NCI-H2171 treated with DMSO at 0.1 percent for 48 hours (cell line): ENCODE results near the gene NUDT16L1.
A peak's percentile ranks its signal among the peaks of the same experiment; 100 is the strongest.

ENCODE experiments used
- DNase-seq: peaks from one replicate; lab custom pipeline; 2025; lab: John Stamatoyannopoulos, UW

Gene NUDT16L1

DNA sequence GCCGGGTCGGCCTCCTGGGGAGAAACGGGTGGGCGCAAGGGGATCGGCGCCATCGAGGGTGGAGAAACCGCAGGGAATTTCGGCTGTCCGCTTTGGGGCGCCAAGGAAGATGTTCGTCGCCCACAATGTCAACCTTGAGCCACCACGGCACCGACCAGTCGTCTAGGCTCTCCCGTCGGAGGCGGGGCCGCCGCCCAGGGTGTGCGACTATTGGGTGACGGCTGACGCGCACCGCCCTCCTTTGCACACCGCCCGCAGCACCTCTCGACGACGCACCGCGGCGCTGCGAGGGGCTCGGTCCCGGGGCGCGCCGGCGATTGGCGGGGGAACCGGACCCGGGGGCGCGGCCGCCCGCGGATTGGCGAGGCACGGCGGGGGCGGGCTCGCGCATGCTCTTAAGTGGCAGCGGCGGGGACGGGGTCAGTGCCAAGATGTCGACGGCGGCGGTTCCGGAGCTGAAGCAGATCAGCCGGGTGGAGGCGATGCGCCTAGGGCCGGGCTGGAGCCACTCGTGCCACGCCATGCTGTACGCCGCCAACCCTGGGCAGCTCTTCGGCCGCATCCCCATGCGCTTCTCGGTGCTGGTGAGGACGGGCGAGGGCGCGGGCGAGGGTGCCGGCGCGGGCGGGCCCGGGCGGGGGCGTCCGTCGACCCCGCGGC is at the start of gene NUDT16L1:
TSS of gene NUDT16L1 (plus strand) at position 267 of the 660 bp plus-strand sequence. CDS start at position 432, 165 bp downstream.
- peak; percentile 92 for DNase-seq

DNA sequence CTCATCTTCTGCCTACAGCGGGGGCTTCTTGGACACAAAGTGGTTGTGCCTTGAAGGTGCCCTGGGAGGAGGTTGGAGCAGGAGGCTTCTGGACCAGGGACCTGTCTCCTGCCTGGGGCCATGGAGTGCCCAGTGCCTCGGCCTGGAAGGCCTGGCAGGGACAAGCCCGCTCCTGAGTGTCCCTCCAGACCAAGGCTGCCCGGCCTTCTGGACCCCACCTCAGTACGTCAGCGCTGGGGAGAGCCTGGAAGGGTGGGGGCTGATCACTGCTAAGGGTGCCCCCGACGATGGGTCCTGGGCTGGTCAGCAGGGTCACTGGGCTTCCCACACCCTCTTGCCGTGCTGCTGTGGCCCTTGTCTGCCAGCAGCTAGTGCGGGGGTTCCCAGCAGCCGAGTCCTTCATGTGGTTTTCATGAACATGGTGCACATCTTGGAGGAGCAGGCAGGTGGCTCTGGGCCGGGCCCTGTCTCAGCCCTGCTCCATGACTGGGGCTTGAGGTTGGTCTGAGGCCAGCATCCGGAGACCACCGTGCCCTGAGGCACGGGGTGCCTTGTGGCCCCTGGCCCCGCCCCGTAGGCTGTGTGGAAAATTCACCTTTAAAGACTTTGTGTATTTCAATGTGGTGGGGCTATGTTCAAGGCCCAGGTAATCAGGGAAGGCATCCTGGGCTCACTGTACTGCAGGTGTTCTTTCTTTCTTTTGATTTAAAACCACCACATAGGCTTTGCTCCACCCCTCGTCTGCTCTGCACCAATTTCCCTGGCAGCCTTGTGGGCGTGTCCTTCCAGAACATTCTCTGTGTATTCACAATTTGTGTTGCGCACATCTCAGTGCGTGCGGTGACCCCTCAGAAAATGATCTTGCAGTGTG is 46.4 kb upstream of the NUDT16L1 start:
- DNase-seq = no peak

DNA sequence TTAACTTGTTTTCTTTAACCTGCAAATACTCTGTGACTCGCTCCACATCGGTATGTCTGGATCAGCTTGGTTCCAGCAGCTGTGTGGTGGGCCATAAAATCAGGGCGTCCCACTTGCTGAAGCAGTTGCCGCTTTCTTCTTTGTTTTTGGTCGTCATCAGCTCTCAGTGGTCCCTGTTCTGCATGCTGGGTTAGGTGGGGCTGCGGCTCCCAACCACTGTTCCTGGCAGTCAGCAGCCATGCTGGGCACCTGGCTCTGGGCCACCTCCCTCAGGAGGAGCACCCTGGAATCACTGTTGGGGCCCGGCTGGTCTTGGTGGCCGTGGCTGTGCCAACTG is 45.8 kb upstream of the NUDT16L1 start:
- DNase-seq = no peak

DNA sequence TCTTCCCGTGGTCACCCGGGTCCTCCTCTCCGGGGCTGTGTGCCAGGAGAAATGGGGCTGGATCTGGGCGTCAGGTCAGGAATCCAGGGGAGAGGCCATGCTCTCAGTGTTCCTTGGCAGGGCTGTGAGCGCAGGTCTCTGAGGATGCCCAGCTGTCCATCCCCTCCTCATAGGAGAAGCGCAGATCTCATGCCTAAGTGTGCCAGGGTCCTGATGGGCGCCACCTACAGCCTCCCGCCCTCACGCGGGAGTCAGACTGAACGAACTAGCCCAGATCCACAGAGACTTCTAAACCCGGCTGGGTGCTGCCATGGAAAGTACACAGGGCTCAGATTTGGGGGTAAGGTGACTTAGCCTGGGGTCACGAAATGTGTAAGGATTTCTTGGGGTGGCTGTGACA is 44.4 kb upstream of the NUDT16L1 start:
- no peak for DNase-seq

DNA sequence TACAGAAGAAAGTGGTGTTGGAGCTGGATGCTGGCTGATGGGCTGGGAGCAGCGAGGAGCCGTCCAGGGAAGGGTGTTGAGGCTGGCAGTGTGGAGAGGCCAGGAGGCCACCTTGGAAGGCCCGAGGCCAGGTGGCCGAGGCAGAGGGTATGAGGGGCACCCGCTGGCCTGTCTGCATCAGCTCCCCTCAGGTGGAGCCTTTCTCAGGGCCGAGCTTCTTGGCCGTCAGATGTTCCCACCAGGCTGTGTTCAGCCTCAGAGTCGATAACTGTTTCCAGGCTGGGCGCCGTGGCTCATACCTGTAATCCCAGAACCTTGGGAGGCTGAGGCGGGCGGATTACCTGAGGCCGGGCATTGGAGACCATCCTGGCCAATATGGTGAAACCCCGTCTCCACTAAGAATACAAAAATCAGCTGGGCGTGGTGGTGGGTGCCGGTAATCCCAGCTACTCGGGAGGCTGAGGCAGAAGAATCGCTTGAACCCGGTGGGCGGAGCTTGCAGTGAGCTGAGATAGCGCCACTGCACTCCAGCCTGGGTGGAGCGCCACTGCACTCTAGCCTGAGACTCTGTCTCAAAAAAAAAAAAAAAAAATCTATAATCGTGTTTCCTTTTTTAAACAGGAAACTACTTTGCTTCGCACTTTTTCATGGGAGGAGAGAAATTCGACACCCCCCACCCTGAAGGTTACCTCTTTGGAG is 43.5 kb upstream of the NUDT16L1 start:
- DNase-seq = no peak

DNA sequence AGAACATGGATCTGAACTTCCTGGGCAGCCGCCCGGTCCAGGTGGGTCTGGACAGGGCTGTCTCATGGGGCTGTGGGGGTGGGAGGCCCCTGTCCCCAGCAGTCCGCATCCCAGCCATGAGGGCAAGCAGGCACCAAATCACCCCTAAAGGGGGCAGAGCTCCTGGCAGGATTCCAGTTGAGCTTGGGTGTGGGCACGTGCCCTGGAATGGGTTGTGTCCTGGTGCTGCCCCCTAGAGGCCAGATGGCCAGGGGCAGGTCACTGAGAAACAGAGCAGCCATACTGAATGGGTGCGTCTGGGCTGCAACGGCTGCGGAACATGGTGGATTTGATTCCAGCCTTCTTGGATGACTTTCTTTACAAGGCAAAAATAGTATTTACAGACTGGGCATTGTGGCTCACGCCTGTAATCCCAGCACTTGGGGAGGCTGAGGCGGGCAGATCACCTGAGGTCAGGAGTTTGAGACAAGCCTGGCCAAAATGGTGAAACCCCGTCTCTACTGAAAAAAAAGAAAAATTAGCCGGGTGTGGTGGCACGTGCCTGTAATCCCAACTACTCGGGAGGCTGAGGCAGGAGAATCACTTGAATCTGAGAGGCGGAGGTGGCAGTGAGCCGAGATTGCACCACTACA is 42.8 kb upstream of the NUDT16L1 start:
- peak; percentile 16 for DNase-seq

DNA sequence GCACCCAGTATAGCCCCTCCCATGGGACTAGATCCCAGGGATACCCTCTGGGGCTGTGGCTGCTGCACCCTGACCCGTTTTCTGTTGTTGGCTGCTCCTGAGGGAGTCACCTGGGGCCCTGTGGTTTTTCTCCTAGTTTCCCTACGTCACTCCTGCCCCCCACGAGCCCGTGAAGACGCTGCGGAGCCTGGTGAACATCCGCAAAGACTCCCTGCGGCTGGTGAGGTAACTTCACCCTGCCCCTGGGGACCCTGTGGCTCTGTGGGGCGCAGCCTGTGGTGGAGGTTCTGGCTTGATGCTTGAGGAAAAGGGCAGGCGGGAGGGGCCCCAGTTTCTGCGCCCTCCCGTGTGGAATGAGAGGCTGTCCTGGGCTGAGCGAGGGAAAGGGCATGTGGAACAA is 41.5 kb upstream of the NUDT16L1 start:
- no peak for DNase-seq

DNA sequence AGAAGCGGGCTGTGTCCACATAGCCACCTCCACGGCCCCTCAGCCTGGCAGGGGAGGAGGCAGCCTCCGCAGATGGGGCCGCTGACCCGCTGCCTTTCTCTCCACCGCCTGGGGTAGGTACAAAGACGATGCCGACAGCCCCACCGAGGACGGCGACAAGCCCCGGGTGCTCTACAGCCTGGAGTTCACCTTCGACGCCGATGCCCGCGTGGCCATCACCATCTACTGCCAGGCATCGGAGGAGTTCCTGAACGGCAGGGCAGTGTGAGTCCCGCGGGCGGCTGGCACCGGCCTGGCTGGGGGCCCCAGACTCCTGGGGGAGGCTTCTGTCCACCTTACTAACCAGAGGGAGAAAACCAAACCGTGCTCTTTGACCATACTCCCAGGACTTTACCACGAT is 40.8 kb upstream of the NUDT16L1 start:
- DNase-seq = no peak

DNA sequence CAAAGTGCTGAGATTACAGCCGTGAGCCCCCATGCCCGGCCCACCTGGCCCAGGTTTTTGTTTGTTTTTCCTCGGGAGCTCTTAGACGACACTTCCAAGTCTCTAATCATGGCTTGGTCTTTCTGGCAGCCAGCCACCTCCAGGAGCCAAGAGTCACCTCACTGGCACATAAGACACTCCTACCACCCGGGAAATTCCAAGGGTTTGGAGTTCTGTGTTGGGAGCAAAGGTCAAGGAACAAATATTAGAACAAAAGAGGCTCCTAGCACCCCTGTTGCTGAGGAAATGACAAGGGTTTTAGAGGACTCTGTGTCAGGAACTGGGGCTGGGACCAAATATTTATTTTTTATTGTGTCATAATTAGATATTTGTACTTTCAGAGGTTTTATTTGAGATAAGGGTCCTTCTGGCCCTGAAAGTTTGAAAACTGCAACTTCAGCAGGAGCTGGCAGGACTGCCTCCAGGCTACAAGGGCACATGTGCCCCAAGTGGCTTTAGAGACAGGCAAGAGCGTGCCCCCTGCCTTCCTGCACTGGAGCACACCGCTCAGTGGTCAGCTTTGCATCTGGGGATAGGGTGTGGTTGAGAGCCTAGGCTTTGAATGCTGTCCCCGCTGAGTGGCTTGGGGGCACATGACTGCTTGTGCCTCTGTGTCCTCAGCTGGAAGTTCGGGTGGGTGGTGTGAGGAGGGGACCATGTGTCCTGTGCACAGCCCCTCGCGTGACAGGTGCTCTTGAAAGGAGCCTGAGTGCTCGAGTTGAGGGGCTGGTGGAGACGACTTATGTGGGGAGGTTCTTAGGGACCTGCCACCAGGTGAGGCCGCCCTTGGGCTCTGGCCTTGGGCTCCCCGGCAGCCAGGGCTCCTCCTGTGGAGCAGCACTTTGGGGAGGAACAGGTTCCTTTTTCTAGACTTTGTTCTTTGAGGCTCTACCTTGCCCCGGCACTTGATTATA is 39.1 kb upstream of the NUDT16L1 start:
- DNase-seq = no peak

DNA sequence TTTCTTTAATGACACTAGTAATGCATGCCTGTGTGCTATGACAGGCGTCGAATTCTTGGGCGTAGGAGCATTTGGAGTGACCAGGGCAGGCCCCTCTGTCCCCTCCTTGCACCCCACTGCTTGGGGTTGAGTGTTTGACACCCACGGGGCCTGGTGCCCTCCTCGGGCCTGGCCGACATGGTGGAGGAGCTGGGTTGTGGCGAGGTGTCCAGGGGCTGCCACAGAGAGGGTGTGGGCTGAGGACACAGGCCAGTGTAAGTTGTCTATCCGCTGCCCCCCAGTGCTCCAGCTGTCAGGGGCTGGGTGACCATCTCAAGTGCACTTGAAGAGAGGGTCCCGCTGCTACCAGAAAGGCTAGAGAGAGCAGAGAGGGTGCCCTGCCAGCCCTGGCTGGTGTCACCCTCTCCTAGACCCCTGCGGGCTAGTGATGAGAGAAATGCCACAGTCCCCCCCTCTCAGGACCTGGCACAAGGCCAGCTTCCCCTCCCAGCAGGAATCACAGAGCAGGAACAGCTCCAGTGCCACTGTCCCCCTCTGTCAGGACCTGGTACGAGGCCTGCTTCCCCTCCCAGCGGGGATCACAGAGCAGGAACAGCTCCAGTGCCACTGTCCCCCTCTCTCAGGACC is 38.3 kb upstream of the NUDT16L1 start:
- DNase-seq = no peak

DNA sequence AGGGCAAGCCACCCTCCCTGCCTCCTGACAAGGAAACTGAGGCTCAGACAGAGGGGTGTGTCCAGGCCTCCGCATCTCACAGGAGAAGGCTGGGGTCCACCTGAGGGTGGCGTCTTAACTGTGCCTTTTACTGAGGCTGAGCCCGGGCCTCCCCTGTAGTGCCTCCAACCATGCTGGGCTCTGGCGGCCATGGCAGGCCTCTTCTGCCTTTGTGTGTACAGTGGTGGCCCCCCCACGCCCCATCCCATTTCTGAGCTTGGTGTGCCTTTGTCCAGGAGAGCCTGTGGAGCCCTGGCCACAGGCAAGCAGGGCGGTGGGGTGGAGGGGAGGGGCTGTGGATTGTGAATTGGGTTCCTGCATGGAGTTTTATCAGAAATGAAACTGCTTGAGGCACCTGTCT is 37.6 kb upstream of the NUDT16L1 start:
- DNase-seq = no peak

DNA sequence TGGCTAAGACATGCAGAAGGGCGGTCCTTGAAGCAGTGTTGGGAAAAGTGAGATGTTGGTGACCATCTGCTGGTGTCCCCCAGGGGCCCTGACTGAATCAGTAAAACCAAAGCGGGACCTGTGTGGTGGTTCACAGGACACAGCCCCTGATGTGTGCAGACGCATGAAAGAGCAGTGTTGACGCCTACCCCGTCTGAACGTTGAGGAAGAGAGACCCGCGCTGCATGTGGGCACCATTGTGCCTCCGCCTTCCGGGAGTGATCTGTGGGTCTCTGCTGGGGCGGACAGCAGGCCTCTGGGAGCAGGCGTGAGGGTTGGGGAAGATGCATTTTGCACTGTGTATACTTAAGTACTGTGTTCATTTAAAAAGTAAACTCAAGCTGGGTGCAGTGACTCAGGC is 37.1 kb upstream of the NUDT16L1 start:
- no peak for DNase-seq

DNA sequence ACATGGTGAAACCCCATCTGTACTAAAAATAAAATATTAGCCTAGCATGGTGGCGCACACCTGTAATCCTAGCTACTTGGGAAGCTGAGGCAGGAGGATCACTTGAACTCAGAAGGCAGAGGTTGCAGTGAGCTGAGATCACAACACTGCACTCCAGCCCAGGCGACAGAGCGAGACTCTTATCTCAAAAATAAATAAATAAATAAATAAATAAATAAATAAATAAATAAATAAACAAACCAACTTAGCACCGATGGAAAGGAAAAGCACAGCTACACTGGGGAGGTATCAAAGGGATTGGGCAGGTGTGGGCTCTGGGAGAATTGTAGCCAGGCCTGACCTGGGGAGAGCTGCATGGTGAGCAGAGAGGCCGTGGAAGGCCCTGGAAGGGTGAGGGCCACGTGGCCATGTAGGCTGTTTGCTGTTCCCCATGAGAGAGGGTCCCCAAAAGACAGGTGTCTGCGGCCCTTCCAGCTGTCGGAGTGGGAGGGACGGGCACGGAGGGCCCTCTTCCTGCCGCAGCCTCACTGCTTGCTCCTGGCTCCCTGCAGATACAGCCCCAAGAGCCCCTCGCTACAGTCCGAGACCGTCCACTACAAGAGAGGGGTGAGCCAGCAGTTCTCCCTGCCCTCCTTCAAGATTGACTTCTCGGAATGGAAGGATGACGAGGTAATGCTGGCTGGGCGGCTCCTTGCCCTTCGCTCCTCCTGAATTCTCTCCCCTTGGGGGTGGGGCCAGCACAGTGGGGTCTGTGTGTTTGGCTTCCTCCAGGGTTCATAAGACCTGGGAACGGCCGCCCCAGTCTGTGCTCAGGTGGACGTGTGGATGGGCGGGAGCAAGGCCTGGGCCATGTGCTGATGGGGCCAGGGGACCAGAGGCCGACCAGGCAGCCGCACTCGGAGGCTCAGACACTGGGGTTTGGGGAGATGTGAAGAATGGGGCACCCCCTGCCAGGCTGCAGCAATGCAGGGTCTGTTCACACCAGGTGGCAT is 36.4 kb upstream of the NUDT16L1 start:
- DNase-seq = no peak

DNA sequence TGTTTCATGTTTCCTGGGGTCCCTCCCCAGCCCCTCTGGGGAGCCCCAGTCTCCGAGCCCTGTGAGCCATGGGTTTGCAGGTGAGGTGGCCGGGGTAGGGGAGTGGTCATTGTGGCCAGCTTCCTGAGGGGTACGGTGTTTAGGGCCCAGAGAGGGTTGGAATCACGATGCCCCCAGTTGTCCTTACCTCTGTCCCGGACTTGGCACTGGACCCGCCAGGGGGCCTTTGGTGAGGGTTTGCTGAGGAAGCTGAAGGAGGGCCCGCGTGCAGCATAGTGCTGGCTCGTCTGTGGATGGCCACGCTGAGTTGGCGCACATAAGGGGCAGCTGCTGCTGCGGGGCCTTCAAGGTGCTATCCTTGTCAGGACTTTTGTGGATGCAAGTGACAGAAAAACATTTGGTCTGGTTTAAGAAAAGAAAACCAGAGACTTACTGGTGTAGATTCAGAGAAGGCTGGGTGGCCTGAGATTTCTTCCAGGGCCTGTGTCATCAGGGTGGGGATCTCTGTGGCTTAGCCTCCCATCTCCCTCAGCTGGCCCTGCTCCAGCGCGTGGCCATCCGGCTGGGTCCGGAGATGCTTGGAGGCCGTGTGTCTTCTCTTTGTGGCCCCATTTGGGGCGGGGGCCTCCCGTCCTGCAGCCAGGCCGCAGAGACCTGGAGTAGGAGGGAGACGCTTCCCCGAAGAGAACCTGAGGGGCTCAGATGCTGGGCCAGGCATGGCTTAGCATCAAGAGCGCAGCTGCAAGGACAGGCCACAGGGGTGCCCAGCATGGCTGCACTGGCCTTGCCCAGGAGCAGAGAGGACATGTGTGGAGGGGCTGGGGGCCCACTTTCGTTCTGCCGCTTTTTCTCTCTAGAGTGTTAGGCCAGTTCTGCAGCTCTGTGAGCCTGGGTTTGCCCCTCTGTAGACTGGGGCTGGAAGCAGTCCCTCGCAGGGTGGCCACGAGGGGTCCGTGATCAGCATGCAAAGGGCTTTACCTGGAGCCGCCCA is 33.7 kb upstream of the NUDT16L1 start:
- DNase-seq = no peak

DNA sequence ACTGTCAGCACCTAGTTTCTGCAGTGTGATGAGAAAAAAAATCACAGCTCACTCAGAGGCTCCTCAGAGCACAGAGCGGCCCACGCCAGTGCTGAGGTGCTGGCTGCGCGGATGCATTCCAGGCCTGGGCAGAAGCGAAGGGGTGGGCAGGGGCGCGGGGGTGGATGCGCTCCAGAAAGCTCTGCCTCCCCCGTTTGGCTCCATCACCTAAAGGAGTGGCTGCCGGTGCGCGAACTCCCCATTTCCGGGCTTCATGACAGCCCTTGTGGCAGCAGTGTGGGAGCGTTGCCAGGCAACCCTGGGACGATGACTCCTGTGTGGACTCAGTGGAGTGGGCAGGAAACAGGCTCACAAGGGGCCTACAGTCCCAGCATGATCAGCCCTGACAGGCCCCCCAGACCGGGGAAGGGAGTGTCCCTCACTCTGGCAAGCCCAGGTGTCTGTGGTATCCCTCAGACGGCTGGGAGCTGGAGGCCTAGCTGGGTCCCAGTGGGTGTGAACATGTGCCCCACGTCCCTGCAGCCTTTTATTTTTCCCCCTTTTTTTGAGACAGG is 32.8 kb upstream of the NUDT16L1 start:
- no peak for DNase-seq

DNA sequence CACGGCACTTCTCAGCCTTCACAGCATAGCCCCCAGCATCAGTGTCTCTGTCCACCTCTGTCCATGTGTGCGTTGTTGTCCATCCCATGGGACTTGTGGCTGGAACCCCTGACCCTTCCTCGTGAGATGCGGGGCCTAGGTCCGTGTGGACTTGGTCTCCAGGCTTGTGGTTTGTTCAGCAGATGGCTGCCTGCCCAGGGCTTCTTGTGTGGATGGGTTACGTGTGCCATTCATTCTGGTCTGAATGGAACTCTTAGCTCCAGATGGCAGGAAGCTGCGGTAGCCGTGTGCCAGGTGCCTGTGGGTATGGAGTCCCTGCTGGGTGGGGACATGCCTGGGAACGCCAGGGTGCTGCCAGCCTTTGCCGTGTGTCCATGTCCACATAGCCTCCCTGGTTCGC is 31.7 kb upstream of the NUDT16L1 start:
- DNase-seq = peak; percentile 79

DNA sequence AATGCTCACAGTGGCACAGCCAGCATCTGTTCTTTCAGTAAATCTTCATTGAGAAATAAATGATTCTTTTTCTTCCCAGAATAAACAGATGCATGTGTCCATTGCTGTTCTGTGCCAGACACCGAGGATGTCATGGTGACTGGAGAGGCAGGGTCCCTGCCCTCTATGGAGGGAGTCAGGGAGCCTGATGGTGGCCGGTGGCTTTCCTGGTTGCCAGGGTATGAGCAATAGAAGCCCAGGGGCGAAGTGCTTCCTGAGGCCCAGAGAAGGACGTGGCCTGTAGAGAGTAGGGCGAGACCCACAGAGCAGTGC is 29.9 kb upstream of the NUDT16L1 start:
- peak; percentile 58 for DNase-seq

DNA sequence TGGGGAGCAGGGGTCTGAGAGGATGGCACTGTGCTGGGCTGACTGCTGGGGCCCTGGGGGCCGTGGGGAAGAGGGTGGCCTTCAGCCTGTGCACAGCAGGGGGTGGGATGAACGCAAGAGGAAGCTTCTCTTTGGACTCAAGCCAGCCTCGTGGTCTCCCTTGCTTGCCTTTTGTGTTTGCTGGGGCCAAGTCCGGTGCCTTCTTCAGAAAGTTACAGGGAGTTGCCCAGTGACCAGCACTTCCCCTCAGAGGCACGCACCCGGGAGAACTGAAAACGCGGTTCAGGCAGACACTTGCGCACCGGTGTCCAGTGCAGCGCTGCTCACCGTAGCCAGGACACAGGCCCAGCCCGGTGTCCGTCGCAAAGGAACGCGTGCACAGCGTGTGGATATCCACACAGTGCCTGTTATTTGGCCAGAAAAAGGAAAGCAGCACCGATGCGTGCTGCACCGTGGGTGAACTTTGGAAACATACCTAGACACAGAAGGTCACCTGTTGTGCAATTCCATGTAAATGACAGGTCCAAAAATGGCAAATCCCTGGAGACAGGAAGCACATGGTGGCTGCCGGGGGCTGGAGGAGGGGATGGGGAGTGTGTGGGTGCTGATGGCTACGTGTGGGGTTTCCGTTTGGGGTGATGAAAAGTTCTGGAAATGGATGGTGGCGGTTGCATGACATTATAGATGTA is 29.4 kb upstream of the NUDT16L1 start:
- no peak for DNase-seq
